ENCODE data around the gene CYP1B1.

GRCh38 chr2:38106405-38107094 lies 30.6 kb upstream of the CYP1B1 start:
- TF ChIP-seq, protein P1, sequence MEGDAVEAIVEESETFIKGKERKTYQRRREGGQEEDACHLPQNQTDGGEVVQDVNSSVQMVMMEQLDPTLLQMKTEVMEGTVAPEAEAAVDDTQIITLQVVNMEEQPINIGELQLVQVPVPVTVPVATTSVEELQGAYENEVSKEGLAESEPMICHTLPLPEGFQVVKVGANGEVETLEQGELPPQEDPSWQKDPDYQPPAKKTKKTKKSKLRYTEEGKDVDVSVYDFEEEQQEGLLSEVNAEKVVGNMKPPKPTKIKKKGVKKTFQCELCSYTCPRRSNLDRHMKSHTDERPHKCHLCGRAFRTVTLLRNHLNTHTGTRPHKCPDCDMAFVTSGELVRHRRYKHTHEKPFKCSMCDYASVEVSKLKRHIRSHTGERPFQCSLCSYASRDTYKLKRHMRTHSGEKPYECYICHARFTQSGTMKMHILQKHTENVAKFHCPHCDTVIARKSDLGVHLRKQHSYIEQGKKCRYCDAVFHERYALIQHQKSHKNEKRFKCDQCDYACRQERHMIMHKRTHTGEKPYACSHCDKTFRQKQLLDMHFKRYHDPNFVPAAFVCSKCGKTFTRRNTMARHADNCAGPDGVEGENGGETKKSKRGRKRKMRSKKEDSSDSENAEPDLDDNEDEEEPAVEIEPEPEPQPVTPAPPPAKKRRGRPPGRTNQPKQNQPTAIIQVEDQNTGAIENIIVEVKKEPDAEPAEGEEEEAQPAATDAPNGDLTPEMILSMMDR (IDR thresholded peaks at IDR 0.05) = no peak
- no peak for TF ChIP-seq EP300 (IDR thresholded peaks at IDR 0.05)
- no peak for TF ChIP-seq POLR2AphosphoS5 (IDR thresholded peaks at IDR 0.05)

All from sigmoid colon (tissue), 4 donors.